Stimulated activated CD4-positive, alpha-beta T cell treated with anti-CD3 and anti-CD28 coated beads, TNF-alpha, amount 100 ng/mL, for 24 hours (primary cell): Measurements from ENCODE around the gene MZT2A.
"Not testable (repeated sequence)": the region's sequence is repeated elsewhere in the genome, so short reads cannot be mapped to it uniquely, and the experiment has no call there.

Experiments
- DNase-seq, 3 experiments: peaks; one replicate each; pipeline ENCODE4 v3.0.0-alpha.2; 2020; ENCODE audit warnings: low read depth in 3 of 3

The MZT2A gene

GRCh38 chr2:131520526-131520925 is 28.3 kb upstream of the MZT2A start:
- no peak for DNase-seq

GRCh38 chr2:131519871-131520470 is 27.8 kb upstream of the MZT2A start:
- not testable (repeated sequence) for DNase-seq

DNA sequence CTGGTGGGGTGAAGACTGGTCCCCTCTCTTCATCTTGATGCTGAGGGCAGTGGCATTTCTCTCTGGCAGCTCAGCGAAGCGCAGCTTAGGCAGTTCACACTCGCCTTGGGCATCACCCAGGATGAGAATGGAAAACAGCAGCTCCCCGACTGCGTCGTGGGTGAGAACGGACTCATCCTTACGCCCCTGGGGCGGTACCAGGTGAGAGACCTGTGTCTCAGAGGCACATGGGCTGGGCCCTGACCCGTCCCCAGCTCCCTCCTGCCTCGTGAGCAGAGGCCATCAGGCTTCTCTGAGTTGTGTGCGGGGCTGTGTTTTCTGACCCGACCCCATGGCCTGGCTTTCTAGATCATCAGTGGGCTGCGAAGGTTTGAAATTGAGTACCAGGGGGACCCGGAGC is 27.3 kb upstream of the MZT2A start:
- no peak for DNase-seq

DNA sequence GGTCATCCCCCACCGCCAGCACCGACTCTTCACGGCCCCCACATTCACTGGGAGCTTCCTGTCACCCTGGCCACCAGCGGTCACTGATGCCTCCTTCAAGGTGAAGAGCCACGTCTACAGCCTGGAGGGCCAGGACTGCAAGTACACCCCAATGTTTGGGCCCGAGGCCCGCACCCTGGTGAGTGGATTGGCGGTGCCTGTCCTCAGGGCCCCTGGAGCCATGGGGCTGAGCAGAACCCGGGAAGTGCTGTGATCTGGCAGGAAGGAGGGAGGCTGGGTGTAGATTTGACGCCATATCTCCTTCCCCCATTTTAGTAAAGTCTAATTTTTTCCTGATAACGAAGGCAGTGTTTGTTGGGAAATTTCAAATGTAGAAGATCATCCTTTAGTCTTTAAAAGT is 26.3 kb upstream of the MZT2A start:
- not testable (repeated sequence) for DNase-seq

DNA sequence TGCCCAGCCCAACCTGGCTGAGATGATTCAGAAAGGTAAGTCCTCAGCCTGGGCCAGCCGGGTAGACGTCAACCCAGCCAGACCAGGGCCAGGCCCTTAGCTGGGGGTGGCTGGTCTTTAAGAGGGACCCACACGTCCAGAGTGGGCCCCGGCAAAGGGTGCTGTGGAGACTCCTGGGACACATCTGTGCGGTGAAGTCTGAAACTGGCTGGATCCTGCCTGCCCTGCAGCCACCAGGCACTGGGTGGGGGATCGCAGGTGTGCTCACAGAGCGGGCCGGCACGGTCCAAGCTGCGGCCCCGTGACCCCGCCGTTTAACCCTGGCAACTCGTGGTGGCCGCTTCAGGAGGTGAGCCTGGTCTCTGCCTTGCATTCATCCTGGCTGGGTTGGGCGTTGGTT is 25.7 kb upstream of the MZT2A start:
- DNase-seq: not testable (repeated sequence)

GRCh38 chr2:131517106-131517831 is 25.1 kb upstream of the MZT2A start:
- DNase-seq: no peak

DNA sequence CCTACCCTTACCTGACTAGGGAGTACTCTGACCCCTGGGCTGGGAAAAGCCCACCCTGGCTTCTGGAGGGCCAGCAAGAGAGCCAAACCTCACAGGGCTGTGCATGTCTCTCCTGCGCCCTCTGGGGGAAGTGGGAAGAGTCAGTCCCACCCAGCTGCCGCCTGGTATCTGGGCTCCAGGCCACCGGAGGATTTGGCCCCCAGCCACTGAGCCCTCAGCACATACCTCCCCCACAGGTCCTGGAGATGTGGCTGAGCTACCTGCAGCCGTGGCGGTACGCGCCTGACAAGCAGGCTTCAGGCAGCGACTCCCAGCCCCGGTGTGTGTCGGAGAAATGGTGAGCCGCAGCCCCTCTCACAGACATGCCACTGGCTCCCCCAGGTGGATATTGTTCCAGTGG is 24.4 kb upstream of the MZT2A start:
- not testable (repeated sequence) for DNase-seq

GRCh38 chr2:131516011-131516410 is 23.8 kb upstream of the MZT2A start:
- no peak for DNase-seq

- DNase-seq: not testable (repeated sequence)
Observed at GRCh38 chr2:131515235-131515634, 23.0 kb upstream of the MZT2A start.

GRCh38 chr2:131514408-131515166 is 22.4 kb upstream of the MZT2A start:
- not testable (repeated sequence) for DNase-seq

DNA sequence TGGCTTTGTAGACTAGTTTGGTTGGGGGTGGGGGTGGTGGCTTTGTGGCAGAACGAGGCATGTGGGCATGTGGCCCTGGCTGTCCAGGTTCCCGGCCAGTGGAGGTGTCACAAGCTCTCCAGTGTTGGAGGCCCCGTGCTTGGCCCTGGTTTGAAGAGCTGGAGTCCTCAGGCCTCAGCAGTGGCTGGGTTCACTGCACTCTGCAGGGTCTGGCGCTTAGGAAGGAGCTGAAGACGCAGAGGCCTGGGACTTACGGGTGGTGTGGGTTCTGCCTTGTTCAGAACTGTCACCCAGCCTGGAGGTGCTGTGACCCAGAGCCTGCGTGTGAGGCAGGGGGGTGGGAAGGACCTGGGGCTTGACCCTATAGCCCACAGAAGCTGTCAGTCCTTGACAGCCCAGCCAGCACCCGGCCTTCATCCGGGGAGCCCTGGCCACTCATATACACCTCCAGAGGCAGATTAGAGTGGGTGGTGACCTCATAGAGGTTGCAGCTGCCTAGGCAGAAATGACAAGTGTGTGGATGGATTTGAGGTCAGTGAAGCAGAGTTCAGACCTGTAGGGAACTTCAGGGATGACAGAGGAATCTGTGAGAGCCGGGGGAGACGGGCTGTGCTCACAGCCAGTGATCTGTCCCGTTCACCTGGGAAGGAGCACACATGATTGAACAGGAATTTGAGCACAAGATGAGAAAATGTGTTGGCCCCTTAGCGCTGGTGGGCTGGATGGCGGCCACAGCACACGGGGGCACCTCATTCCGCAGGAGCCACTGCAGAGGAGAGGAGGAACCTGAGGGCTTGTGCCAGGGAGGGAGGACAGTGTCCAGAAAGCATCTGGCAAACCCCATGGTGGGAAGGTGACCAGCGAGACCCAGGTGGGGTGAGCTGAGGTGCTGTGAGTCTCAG is 20.0 kb upstream of the MZT2A start:
- DNase-seq: not testable (repeated sequence)

DNA sequence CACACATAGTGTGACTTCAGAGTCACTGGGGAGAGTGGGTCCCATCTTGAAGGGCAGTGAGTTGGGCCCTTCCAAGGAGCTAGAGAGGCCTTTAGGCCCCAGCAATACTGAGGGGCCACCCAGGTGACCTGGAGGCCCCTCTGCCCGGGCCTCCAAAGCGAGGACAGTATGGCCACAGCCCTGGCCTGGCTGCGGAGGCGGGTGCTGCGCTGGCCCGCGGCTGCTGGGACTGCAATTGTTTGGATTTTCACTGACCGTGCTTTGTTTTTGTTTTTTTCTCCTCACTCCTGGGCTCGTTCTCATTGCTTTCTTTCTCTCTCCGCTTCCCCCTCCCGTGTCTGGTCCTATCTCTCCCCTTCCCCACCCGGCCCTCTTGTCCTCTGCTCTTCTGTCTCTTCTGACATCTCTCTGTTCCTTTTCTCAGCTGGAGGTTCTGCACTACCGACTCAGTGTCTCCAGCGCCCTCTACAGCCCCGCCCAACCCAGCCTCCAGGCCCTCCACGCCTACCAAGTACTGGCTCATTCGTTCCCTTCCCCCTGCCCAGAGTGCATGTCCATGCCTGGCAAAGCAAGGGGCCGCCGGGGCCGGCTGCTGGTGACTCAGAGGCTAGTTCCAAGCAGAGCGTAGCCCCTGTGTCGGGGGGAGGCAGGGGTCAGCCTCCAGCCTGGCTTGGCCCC is 19.2 kb upstream of the MZT2A start:
- not testable (repeated sequence) for DNase-seq

DNA sequence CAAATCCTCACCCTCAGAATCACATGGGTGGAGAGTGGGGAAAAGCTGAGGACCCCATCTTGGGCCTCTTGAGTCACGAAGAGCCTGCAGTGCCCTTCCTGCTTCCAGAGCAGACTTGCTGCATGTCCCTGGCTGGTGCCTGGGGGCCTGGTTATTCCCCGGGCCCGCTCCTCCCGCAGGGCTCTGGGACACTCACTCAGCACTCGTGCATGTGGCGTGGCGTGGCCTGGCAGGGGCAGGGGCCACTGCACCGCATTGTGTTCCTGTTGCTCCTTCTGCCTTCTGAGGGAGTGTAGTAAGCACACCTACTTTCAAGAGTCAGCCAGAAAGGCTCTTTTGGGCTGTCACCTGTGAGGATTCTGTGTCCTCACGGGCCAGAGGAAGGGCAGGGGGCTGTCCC is 17.4 kb upstream of the MZT2A start:
- no peak for DNase-seq

- not testable (repeated sequence) for DNase-seq
Observed at GRCh38 chr2:131504082-131504750, 12.0 kb upstream of the MZT2A start.

DNA sequence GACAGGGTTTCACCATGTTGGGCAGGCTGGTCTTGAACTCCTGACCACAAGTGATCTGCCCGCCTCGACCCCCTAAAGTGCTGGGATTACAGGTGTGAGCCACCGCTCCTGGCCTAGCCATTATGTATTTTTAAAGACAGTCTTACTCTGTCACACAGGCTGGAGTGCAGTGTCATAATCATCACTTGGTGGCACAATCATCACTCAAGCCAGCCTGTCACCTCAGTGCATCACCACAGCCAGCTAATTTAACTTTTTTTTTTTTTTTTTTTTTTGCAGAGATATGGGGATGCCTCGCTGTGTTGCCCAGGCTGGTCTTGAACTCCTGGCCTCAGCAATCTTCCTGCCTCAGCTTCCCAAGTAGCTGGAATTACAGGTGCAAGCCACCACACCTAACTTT is 11.4 kb upstream of the MZT2A start:
- not testable (repeated sequence) for DNase-seq

DNA sequence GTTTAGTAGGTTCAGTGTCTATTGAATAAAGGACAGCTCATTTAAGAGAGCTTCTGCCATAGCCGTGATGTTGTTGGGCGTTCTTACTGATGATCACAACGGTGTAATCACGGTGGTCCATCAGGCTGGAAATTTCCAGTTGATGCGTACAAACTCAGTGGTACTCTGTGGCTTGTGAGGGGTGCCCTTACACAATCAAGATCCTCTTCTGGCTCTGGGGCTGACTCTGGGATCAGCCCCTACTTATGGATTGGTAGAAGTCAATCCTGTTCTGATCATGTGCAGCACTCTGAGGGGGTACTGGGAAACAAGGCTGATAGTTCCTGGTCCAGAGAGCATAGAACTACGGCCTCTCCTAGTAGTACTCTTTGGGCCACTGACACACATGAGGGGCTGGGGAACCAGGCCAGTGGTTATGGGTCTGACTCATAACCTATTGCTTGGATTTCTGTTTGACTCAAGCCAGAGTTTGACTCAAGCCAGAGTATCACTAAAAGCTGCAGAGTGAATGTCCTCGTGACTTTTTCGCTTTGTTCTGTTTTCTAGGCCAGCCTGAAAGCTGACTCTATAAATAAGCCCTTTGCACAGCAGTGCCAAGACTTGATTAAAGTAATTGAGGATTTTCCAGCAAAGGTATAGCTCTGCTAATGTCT is 6.2 kb upstream of the MZT2A start:
- not testable (repeated sequence) for DNase-seq

GRCh38 chr2:131495506-131495905 is 3.3 kb upstream of the MZT2A start:
- not testable (repeated sequence) for DNase-seq

DNA sequence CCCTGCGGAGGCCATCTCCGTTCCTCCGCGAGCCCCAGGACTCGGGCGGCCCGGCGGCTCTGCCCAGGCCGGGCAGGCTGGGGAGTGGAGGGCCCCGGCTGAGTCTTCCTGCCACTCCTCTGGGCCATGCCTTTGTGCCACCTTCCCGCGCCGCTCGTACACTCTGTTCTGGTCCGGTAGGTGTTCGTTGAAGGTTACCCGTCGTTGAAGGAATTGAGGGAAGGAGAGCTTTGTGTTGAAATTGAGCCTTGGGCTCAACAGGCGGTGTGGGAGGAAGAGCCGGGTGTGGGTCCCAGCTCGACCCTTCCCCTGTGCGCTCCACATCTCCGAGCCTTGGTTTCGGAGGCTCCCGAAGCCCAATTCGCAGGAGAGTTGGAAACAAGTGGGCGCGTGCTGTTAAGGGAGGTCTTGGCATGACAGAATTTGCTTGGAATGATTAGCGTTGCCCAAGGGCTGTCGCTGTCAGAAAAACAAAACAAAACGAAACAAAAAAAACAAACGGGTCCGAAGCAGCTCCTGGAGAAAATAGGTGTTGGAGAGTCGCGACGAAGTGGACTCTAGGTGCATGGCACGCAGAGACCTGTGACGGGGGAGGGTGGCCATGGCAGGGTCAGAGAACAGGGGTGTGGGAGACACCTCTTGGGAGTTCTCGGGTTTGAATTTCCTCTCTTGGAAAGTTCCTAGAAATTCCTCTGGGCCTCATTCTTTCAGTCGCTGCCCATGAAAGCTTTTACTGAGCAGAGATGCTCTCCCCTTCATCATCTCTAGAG is 1.2 kb upstream of the MZT2A start:
- DNase-seq: no peak
